Left lung (tissue), 10 donors: ENCODE measurements around the gene GSTA3. TPM values are rescaled to one million over a fixed set of nuclear protein-coding genes. Genes with fewer than 3 reads are reported as not detected.
"Not testable (repeated sequence)": the region's sequence is repeated elsewhere in the genome, so short reads cannot be mapped to it uniquely, and the experiment has no call there.

Experiments used
- ATAC-seq: fragments of 200-7000 bp; cut with Tn5 transposase; one replicate; pipeline ENCODE4 v1.9.1; 2020; ENCODE audit warnings: moderate library complexity
- DNase-seq, 4 donors: peaks; one replicate each; pipeline ENCODE4 v3.0.0-alpha.2; 2013 to 2020
- H3K27ac ChIP-seq, 2 donors: fragments of 200-600 bp; sonication (generic) in 1 of 2; one replicate each; pipeline versions ENCODE4 v1.5.0 to v1.8.0; 2020 to 2021
- H3K27me3 ChIP-seq, 2 donors: fragments of 200-600 bp; sonication (generic) in 1 of 2; one replicate each; pipeline versions ENCODE4 v1.5.0 to v1.8.0; 2020 to 2021
- H3K36me3 ChIP-seq, 2 donors: fragments of 200-600 bp; sonication (generic) in 1 of 2; one replicate each; pipeline versions ENCODE4 v1.5.0 to v1.8.0; 2020 to 2021
- H3K4me1 ChIP-seq, 2 donors: fragments of 200-600 bp; one replicate each; pipeline ENCODE4 v1.8.0; 2021
- H3K4me3 ChIP-seq, 2 donors: fragments of 200-600 bp; sonication (generic) in 1 of 2; one replicate each; pipeline versions ENCODE4 v1.5.0 to v1.8.0; 2020 to 2021; ENCODE audit warnings: mild to moderate bottlenecking in 1 of 2
- H3K9me3 ChIP-seq, 2 donors: fragments of 200-600 bp; sonication (generic) in 1 of 2; one replicate each; pipeline versions ENCODE4 v1.5.0 to v1.8.0; 2020 to 2021
- intact Hi-C, 2 donors: fragments of 100-400 bp; cut with DNase I; formaldehyde crosslinking; loops; one replicate each; pipeline versions ENCODE4 v1.11.2 to v1.14.2; 2022
- polyA plus RNA-seq, 6 donors: library from polyadenylated mRNA; unstranded; fragments of 120-200 nt; gene quantifications; one replicate each; pipeline ENCODE4 v1.2.1, GENCODE V29; 2013; ENCODE audit not compliant: insufficient read length in 6 of 6
- total RNA-seq, 2 donors: library from RNA; stranded (reverse); fragmentation: NEBNext Ultra II Directional; extraction: Animal tissue kit (Norgen Biotek cat#: 25700); gene quantifications; one replicate each; pipeline ENCODE4 v1.2.1, GENCODE V29; 2021
- TF ChIP-seq, protein P1 (sequence below), 2 donors: fragments of 200-600 bp; sonication (generic) in 1 of 2; IDR thresholded peaks; one replicate each; pipeline versions ENCODE4 v1.5.0 to v1.8.0; 2021; ENCODE audit warnings: antibody characterized with exemption in 2 of 2
- donor health status: DM: no; HTN: yes; CAD: no.
- donor health status: DM: no; HTN: no; CAD: no.

GSTA3 gene
- total and polyA plus RNA-seq, 8 donors: 0.20 to 1.9 (median 1.0) TPM; not detected in 1

DNA sequence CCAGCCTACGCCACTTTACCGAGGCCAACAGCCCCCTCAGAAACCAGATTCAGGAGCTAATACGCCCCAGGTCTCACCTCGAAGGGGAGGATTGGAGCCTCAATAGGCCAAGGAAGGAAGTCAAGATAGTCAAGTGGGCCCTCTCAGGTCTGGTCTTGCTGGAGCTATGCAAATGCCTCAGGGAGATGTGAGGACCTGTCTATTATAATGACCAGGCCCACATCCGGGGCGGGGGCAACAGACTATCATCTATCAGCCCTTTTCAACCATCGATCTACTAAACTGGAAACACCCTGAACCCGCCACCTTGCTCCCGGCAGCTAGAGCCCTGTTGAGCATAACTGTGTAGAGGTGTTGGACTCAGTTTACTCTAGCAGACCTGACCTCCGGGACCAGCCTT is 12.7 kb upstream of the GSTA3 start:
- Histone ChIP-seq H3K4me3 (no peak overlapping the region), H3K4me1 (peaks cover 5 to 7% of the 10 kb centered on the region in 2 donors), H3K9me3 (no peaks in the 10 kb centered on the region), H3K36me3 (no peaks in the 10 kb centered on the region), H3K27me3 (no peaks in the 10 kb centered on the region), H3K27ac (peak overlapping the region in 1 of 2 donors; percentile 33)
- peak; percentile 16 for ATAC-seq
- DNase-seq: no peak
- TF ChIP-seq, protein P1, sequence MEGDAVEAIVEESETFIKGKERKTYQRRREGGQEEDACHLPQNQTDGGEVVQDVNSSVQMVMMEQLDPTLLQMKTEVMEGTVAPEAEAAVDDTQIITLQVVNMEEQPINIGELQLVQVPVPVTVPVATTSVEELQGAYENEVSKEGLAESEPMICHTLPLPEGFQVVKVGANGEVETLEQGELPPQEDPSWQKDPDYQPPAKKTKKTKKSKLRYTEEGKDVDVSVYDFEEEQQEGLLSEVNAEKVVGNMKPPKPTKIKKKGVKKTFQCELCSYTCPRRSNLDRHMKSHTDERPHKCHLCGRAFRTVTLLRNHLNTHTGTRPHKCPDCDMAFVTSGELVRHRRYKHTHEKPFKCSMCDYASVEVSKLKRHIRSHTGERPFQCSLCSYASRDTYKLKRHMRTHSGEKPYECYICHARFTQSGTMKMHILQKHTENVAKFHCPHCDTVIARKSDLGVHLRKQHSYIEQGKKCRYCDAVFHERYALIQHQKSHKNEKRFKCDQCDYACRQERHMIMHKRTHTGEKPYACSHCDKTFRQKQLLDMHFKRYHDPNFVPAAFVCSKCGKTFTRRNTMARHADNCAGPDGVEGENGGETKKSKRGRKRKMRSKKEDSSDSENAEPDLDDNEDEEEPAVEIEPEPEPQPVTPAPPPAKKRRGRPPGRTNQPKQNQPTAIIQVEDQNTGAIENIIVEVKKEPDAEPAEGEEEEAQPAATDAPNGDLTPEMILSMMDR (IDR thresholded peaks at IDR 0.05): no peak
- intact Hi-C loops: no loop called here

DNA sequence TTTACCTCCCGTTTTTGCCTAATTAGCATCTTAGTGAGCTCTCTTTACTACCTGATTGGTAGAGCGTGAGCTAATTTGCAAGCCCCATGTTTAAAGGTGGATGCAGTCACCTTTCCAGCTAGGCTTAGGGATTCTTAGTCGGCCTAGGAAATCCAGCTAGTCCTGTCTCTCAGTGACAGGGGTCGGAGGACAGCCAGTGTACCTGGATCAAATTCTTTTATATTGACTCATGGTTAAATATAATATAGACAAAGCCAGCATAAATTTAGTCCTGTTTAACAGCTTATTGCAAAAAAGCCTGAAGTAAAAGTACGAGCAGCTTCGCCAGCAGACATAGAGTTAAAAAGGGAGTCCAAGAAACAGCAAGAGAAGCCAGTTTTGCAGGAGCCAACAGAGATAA is 12.2 kb upstream of the GSTA3 start:
- Histone ChIP-seq H3K36me3 (no peaks in the 10 kb centered on the region), H3K27me3 (no peaks in the 10 kb centered on the region), H3K4me1 (peaks cover 5 to 7% of the 10 kb centered on the region in 2 donors), H3K4me3 (no peak overlapping the region), H3K27ac (peak overlapping the region in 1 of 2 donors; percentile 33), H3K9me3 (no peaks in the 10 kb centered on the region)
- intact Hi-C loops: no loop called here
- ATAC-seq (no peak), DNase-seq (no peak)
- TF ChIP-seq, protein P1 (IDR thresholded peaks at IDR 0.05): no peak

DNA sequence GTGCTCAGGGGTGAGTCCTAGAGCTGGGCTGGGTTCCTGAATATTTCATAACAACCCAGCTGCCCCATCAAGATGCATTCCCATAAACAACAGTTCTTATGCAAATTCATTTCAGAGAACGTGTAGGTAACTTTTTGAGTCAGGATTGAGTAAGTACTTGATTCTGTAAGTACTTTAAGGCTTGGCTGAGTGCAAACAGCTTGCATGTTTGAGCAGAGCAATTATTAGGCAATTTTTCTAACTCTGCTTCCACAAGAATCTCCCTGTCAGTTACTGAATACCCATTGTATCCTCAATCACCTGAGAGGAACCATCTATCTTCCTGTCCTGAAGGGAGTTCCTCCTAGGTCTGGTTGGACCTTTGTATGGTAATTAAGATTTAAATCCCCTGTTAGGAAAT is 10.0 kb upstream of the GSTA3 start:
- H3K4me3 ChIP-seq, H3K4me1 ChIP-seq, H3K9me3 ChIP-seq, H3K27me3 ChIP-seq, H3K36me3 ChIP-seq, intact Hi-C loops, DNase-seq: not testable (repeated sequence)
- H3K27ac ChIP-seq: peak overlapping the region in 1 of 2 donors; percentile 26
- peak; percentile 49 for ATAC-seq

DNA sequence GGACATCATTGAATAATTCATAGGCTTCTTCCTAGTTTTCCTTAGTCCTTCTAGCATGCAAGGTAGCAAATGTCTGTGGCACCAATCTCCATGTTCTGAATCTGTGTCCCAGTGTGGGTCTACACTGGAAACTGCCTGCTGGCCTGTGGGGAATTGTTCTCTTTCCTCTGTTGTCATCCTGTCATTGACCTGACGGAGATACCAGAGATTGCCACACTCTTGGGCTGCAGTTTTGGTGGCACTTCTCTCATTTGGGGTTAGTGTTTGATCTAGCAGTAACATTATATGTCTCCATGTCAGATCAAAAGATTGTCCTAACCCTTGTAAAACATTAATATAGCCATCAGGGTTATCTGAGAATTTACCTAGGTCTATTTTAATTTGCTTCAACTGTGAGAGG is 9.3 kb upstream of the GSTA3 start:
- H3K36me3 ChIP-seq, H3K4me1 ChIP-seq, H3K4me3 ChIP-seq, ATAC-seq, DNase-seq, H3K9me3 ChIP-seq, intact Hi-C loops, H3K27me3 ChIP-seq: not testable (repeated sequence)
- peak overlapping the region in 1 of 2 donors; percentile 26 for H3K27ac ChIP-seq

DNA sequence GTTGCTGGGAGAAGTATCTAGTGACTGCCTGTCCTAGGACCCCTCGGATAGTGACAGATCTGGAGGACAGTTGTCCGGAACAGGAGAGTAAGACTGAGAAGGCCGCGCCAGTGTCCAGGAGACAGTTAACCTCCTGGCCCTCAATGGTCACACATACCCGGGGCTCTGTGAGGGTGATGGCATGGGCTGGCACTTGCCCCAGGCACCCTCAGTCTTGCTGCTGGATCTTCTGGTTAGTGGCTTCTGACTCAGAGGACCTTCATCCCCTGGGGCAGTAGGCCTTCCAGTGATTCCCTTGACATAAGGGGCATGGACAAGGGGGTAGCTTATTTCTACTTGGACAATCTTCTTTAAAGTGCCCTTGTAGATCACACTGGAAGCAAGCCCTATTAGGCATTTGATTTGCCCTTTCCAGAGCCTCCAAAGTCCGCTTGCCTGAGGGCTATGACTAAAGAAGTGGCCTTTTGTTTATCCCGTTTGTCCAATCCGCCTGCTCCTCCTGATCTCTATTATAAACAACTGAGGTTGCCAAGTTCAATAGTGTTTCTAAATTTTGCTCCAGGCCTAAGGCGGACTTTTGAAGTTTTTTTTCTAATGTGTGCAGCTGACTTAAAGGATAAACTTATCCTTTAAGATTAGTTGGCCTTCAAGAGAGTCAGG is 8.7 kb upstream of the GSTA3 start:
- H3K36me3 ChIP-seq, intact Hi-C loops, H3K27me3 ChIP-seq, H3K4me1 ChIP-seq, H3K4me3 ChIP-seq, H3K9me3 ChIP-seq: not testable (repeated sequence)
- H3K27ac ChIP-seq: peak overlapping the region in 1 of 2 donors; percentile 53
- ATAC-seq: peak; percentile 70
- peak in 3 of 4 donors; percentile 27 to 51 (median 39) for DNase-seq

DNA sequence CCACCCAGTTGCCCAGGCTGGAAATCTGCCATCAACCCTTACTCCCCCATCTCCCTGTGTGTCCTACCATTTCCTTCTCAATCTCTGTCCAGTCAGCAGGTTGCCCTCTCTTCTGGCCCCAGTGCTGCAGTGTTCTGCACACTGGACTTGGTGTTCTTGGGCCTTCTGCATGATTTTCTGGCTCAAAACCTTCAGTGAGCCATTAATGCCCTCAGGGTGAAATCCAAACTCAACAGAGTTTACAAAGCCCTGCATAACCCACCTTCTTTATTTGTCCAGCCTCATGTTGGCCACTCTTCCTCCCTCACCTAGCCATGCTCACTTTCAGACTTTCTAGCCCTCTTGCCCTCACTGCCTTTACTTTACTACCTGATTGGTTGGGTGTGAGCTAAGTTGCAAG is 5.0 kb upstream of the GSTA3 start:
- DNase-seq (no peak), ATAC-seq (no peak)
- no peak overlapping the region for H3K4me3 ChIP-seq
- H3K27me3 ChIP-seq: no peaks in the 10 kb centered on the region
- H3K4me1 ChIP-seq: no peaks in the 10 kb centered on the region
- H3K27ac ChIP-seq: no peak overlapping the region
- TF ChIP-seq, protein P1 (IDR thresholded peaks at IDR 0.05): no peak
- H3K9me3 ChIP-seq: no peaks in the 10 kb centered on the region
- intact Hi-C loops: no loop called here
- H3K36me3 ChIP-seq: no peaks in the 10 kb centered on the region

DNA sequence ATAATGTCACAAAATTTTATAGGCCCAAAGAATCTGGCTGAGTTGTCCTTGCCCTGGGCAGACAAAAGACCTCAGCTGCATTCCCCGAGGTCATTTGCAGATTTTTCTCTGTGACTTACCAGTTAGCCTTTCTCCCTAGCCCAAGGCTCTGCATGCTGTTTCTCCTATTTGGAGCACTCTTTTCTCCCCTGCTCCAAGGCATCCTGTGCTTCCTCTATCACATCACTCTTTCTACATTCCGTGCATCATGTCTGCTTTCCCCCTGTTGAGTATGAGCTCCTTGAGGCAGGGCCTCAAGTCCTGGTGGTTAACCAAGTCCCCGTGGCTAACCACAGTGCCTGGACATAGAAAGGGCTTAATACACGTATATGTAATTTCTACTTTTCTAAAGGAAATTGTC is 593 bp upstream of the GSTA3 start:
- no peak overlapping the region for H3K27ac ChIP-seq
- no peak overlapping the region for H3K4me3 ChIP-seq
- no peaks in the 10 kb centered on the region for H3K27me3 ChIP-seq
- no peaks in the 10 kb centered on the region for H3K9me3 ChIP-seq
- intact Hi-C loops: no loop called here
- no peak for DNase-seq
- H3K4me1 ChIP-seq: no peaks in the 10 kb centered on the region
- TF ChIP-seq, protein P1 (IDR thresholded peaks at IDR 0.05): no peak
- H3K36me3 ChIP-seq: no peaks in the 10 kb centered on the region
- no peak for ATAC-seq
